ENCODE measurements around the gene TRIM14. TPM values are rescaled to one million over a fixed set of nuclear protein-coding genes. Genes with fewer than 3 reads are reported as not detected.
A peak's percentile ranks its signal among the peaks of the same experiment; 100 is the strongest.

Gene TRIM14
- total and polyA plus RNA-seq, 2 of the 4 experiments (the other 2 are of a cell fraction): 3.0 to 8.5 TPM

DNA sequence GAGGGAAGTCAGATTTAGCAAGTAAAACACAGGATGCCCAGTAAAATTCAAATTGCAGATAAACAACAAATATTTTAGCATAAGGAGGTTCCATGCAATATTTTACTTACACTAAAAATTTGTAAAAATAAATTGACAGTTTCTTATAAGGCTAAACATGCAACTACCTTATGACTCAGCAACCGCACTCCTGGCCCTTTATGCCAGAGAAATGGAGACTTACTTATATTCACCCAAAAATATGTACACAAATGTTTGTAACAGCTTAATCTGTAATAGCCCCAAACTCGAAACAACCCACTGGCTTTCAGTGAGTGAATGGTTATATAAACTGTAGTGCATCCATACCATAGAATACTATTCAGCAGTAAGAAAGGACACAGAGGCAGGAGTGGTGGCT, 28.6 kb upstream of the TRIM14 start:
- H2AFZ ChIP-seq (replicated peaks; ENCODE audit: low read length, poor library complexity): no peak overlapping the region
- H4K5ac ChIP-seq (ENCODE audit: low read depth, low read length): no peak overlapping the region
- H2BK20ac ChIP-seq (ENCODE audit: low read depth, low read length): no peak overlapping the region
- in situ Hi-C loops (cut with MboI; ENCODE audit: low sequenced_read_pairs) (no loop called here), intact Hi-C loops (cut with micrococcal nuclease) (no loop called here), dilution Hi-C loops (cut with HindIII; ENCODE audit: low sequenced_read_pairs, unreplicated experiment) (no loop called here)
- H3K4me2 ChIP-seq (ENCODE audit: low read depth, low read length): no peak overlapping the region
- ChIA-PET POLR2A (ENCODE audit: unreplicated experiment) (interaction anchor here (0.6 kb wide), 1 partner anchor 28 kb away, joined by 3 read pairs; no protein-coding TSS in a partner anchor), CTCF (no interaction called here)
- H3K36me3 ChIP-seq (ENCODE audit: control insufficient read depth, insufficient read depth, low read length): no peaks in the 10 kb centered on the region
- H2BK5ac ChIP-seq (ENCODE audit: low read depth, low read length, poor library complexity, severe bottlenecking): no peak overlapping the region
- H2BK120ac ChIP-seq (ENCODE audit: low read depth, low read length): no peak overlapping the region
- no peak overlapping the region for H3K18ac ChIP-seq (ENCODE audit: low read depth, low read length)
- no peak overlapping the region for H2BK15ac ChIP-seq (ENCODE audit: low read depth, low read length)
- H3K56ac ChIP-seq (ENCODE audit: extremely low read depth, insufficient read depth, low read length): no peak overlapping the region
- H3K4ac ChIP-seq (ENCODE audit: low read depth, low read length): no peak overlapping the region
- no peak overlapping the region for H3K14ac ChIP-seq (replicated peaks; ENCODE audit: low read depth, low read length)
- TF ChIP-seq MAZ (IDR thresholded peaks at IDR 0.05; ENCODE audit: borderline replicate concordance, low read depth, low read length) (no peak), RFX5 (IDR thresholded peaks at IDR 0.05; ENCODE audit: low read depth, low read length) (no peak), BHLHE40 (IDR thresholded peaks at IDR 0.05; ENCODE audit: low read depth, low read length) (no peak), RCOR1 (IDR thresholded peaks at IDR 0.05; ENCODE audit: insufficient replicate concordance, low read length) (no peak)
- TF ChIP-seq, protein P1, sequence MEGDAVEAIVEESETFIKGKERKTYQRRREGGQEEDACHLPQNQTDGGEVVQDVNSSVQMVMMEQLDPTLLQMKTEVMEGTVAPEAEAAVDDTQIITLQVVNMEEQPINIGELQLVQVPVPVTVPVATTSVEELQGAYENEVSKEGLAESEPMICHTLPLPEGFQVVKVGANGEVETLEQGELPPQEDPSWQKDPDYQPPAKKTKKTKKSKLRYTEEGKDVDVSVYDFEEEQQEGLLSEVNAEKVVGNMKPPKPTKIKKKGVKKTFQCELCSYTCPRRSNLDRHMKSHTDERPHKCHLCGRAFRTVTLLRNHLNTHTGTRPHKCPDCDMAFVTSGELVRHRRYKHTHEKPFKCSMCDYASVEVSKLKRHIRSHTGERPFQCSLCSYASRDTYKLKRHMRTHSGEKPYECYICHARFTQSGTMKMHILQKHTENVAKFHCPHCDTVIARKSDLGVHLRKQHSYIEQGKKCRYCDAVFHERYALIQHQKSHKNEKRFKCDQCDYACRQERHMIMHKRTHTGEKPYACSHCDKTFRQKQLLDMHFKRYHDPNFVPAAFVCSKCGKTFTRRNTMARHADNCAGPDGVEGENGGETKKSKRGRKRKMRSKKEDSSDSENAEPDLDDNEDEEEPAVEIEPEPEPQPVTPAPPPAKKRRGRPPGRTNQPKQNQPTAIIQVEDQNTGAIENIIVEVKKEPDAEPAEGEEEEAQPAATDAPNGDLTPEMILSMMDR (conservative IDR thresholded peaks at IDR 0.05; ENCODE audit: low read depth, low read length): no peak
- no peak overlapping the region for H3K9ac ChIP-seq (ENCODE audit: low read depth, low read length)
- H3K4me1 ChIP-seq (ENCODE audit: control insufficient read depth, insufficient read depth, low read length): peaks cover 6% of the 10 kb centered on the region; the same call in 1 of the 2 replicates
- H4K8ac ChIP-seq (ENCODE audit: low read depth in 2 of 2, low read length in 2 of 2): no peak overlapping the region
- H3K27ac ChIP-seq (ENCODE audit: insufficient read depth, low read length): no peak overlapping the region
- no CpG with 5 or more reads among the region's 2 CpGs for WGBS, 2 experiments (ENCODE audit: extremely low coverage in 2 of 2, insufficient read length in 1 of 2)
- peak; percentile 13 for DNase-seq
- H3K9me1 ChIP-seq (ENCODE audit: insufficient read depth, low read length): no peaks in the 10 kb centered on the region; the same call in 1 of the 2 replicates
- H4K91ac ChIP-seq (ENCODE audit: insufficient read depth, low read depth, low read length): no peak overlapping the region
- H2AK9ac ChIP-seq (replicated peaks; ENCODE audit: low read depth, low read length, poor library complexity): no peak overlapping the region
- no peaks in the 10 kb centered on the region for H3K9me3 ChIP-seq (ENCODE audit: control insufficient read depth, insufficient read depth, low read length)
- no TSS peak for BruUV-seq (replicated peaks)
- H4K20me1 ChIP-seq (ENCODE audit: insufficient read depth, low read length): no peaks in the 10 kb centered on the region
- no peaks in the 10 kb centered on the region for H3K27me3 ChIP-seq (ENCODE audit: control insufficient read depth, insufficient read depth, low read length)
- ATAC-seq (ENCODE audit: low read depth): no peak
- no peak overlapping the region for H3K23ac ChIP-seq (ENCODE audit: low read depth, low read length)
- H3K4me3 ChIP-seq (ENCODE audit: insufficient read depth, low read depth, low read length): no peak overlapping the region
- no peak overlapping the region for H2AK5ac ChIP-seq (ENCODE audit: low read depth, low read length)
- H3K79me1 ChIP-seq (ENCODE audit: low read depth in 1 of 2, low read length in 2 of 2): no peaks in the 10 kb centered on the region

Measured in IMR-90 (cell line).